ENCODE data around the gene OR9Q1. TPM values are rescaled to one million over a fixed set of nuclear protein-coding genes. Genes with fewer than 3 reads are reported as not detected.
"Not testable (repeated sequence)": the region's sequence is repeated elsewhere in the genome, so short reads cannot be mapped to it uniquely, and the experiment has no call there.

Gene OR9Q1
- total RNA-seq, 4 donors from 2014 or later: not detected

DNA sequence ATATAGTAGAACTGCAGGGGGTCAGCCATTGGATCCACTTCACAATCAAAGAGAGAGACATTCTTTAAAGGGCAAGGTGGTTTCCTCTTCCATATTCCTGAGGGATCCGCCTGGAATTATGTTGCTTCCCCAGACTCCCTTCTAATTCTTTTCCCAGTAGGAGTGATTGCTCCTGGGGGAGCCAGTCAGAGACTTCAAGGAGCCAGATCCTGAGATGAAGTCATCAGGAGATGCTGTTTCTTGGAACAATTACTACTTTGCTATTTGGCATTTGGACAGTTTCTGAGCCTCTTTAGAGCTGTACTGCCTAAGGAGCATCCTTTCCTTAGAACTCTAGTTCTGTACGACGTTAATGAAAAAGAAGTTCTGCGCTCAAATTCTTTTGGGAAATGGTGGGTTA lies 163.3 kb downstream of the OR9Q1 start:
- ATAC-seq (ENCODE audit: low FRiP score): no peak
- DNase-seq (ENCODE audit: low spot score): no peak
- TF ChIP-seq, protein P1, sequence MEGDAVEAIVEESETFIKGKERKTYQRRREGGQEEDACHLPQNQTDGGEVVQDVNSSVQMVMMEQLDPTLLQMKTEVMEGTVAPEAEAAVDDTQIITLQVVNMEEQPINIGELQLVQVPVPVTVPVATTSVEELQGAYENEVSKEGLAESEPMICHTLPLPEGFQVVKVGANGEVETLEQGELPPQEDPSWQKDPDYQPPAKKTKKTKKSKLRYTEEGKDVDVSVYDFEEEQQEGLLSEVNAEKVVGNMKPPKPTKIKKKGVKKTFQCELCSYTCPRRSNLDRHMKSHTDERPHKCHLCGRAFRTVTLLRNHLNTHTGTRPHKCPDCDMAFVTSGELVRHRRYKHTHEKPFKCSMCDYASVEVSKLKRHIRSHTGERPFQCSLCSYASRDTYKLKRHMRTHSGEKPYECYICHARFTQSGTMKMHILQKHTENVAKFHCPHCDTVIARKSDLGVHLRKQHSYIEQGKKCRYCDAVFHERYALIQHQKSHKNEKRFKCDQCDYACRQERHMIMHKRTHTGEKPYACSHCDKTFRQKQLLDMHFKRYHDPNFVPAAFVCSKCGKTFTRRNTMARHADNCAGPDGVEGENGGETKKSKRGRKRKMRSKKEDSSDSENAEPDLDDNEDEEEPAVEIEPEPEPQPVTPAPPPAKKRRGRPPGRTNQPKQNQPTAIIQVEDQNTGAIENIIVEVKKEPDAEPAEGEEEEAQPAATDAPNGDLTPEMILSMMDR (IDR thresholded peaks at IDR 0.05): no peak

DNA sequence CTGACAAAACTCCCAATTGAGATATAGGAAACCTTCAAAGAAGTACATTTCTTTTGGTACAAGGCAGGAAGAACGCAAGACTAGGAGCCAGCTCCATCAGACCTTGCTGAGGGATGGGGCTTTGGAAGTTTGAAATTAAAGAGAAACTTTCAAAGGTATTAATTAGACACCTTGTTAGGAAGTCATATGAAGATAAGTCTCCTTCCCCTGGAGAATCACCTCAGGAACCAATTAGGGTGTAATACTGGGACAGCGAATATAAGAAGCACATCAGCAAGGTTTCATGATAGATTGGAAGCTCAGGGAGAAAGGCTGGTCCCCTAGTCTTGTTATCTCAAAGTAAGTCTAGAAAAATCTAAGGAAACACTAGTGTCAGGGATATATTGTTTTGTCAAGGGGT lies 165.1 kb downstream of the OR9Q1 start, which contains the start of gene OR9Q2:
Gene OR9Q2 (plus strand): TSS at position 301 of the 400 bp plus-strand sequence. CDS start 1,421 bp downstream, outside the sequence.
- DNase-seq (ENCODE audit: low spot score) (no peak), ATAC-seq (ENCODE audit: low FRiP score) (no peak)
- TF ChIP-seq, protein P1 (IDR thresholded peaks at IDR 0.05): no peak

DNA sequence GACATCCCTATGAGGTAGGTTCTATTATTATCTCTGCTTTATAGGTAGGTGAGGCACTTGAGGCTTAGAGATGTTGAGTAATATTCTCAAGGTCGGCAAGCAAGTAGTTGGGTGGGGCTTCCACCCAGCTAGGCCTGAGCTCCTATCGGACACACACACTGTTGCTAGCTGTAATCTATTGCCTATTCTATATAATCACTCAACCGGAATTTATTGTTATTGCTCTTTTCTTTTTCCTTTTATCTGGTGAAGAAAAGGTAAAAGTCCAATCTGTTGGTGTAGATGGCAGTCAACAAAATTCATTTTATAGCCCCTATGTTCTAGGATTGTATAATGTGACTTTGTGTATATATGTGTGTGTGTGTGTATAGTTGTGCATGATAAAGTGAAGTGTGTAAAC lies 168.5 kb downstream of the OR9Q1 start:
- ATAC-seq (ENCODE audit: low FRiP score) (no peak), DNase-seq (ENCODE audit: low spot score) (no peak)
- TF ChIP-seq, protein P1 (IDR thresholded peaks at IDR 0.05): no peak

DNA sequence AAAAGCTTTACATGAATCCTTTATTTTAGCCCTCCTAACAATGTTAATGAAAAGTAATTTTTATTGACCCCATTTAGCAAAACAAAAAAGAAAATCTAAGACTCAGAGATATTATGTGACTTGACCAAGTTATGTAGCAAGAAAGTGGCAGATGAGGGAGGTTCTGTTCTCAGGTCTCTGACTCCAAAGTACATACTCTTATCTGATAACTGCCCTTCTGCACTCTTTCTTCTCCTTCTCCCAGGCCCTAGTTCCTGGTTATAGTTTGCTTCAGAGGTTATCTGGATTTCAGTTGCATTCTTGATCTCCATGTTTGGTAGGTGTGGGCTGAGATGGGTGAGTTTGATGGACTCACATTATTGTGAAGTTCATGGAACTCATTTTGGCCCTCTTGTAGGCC lies 169.7 kb downstream of the OR9Q1 start:
- DNase-seq (ENCODE audit: low spot score) (no peak), ATAC-seq (ENCODE audit: low FRiP score) (no peak)
- TF ChIP-seq, protein P1 (IDR thresholded peaks at IDR 0.05): no peak

DNA sequence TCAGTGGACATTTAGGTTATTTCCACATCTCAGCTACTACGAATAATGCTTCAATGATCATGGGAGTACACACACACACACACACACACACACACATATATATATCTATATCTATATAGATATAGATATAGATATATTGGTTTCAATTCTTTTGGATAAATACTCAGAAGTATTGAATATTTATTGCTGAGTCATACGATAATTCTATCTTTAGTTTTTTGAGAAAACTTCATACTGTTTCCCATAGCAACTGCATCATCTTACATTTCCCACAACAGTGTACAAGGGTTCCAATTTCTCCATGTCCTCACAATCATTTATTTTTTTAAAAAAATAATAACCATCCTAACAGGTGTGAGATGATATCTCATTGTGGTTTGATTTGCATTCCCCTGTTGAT lies 172.3 kb downstream of the OR9Q1 start:
- no peak for ATAC-seq (ENCODE audit: low FRiP score)
- TF ChIP-seq, protein P1 (IDR thresholded peaks at IDR 0.05): no peak
- DNase-seq (ENCODE audit: low spot score): no peak

DNA sequence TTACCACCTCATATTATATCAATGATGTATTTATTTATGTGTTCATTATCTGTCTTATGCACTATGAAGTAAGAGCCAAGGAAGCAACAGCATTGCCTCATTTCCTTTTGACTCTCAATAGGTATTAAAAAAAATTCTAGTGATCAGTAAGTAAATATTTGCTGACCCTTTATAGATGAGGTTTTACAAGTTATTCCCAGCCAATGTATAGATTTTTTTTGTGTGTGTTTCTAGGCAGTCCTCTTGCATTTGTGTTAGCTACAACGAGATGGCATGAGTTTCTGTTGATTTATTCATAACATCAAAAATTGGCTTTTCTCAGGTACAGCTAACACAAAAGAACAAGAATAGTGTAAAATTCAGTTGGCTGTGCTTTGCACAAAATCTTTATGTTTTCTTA lies 175.6 kb downstream of the OR9Q1 start:
- no peak for DNase-seq (ENCODE audit: low spot score)
- no peak for ATAC-seq (ENCODE audit: low FRiP score)
- TF ChIP-seq, protein P1 (IDR thresholded peaks at IDR 0.05): no peak

DNA sequence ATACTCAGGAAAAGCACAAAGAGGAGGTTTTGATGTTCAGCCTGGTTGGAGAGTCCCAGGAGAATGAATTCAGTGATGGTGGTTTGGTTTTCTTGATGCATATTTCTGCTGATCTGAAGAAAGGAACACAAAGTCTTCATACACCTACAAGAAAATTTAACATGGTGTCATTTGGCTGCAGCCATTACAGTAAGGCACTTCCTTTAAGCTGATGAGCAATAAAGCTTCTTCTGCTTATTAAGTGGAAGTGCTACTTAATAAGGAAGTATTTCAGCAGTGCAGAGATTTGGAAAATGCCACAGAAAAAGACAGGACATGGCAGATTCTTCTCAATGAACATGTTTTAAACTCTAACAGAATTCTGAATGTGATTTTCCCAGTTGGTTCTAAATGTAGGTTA lies 180.4 kb downstream of the OR9Q1 start, which contains the start of gene OR1S2:
Gene OR1S2 (minus strand): TSS at position 101 of the 400 bp plus-strand sequence. CDS start 0 bp downstream, at position 101.
- DNase-seq (ENCODE audit: low spot score) (no peak), ATAC-seq (ENCODE audit: low FRiP score) (no peak)
- TF ChIP-seq, protein P1 (IDR thresholded peaks at IDR 0.05): no peak

DNA sequence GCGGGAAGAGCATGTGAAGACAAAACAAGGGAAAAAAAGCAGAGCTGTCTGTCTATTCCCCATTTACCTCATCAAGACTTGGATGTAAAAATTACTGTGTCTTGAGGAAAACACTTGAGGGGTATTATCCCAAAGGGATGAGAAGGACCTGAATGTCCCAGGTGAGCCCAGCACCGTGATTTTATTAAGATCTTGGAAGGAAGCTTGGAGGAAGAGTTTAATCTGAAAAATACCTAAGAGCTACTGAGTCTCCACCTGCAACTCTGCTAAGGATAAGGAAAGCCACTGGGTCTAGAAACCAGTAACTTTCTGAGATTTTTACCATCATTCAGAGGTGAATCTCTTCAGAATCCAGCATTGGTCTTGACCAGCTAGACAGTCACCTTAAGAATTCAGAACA lies 188.7 kb downstream of the OR9Q1 start, which contains the start of gene OR1S1:
Gene OR1S1 (plus strand): TSS at position 301 of the 400 bp plus-strand sequence.
- not testable (repeated sequence) for ATAC-seq (ENCODE audit: low FRiP score); DNase-seq (ENCODE audit: low spot score)
